PFSK-1 (cell line): ENCODE data around the gene AATF.

Source experiments
- POLR2AphosphoS5 ChIP-seq: IDR thresholded peaks from 2 replicates; pipeline ENCODE4 v1.6.1; 2012; ENCODE audit warnings: low read depth, mild to moderate bottlenecking, control low read depth, low read length, moderate library complexity
- TAF1 ChIP-seq: IDR thresholded peaks from 2 replicates; pipeline ENCODE4 v1.6.1; 2012; ENCODE audit warnings: low read length, control low read depth, borderline replicate concordance; ENCODE audit not compliant: insufficient read depth

DNA sequence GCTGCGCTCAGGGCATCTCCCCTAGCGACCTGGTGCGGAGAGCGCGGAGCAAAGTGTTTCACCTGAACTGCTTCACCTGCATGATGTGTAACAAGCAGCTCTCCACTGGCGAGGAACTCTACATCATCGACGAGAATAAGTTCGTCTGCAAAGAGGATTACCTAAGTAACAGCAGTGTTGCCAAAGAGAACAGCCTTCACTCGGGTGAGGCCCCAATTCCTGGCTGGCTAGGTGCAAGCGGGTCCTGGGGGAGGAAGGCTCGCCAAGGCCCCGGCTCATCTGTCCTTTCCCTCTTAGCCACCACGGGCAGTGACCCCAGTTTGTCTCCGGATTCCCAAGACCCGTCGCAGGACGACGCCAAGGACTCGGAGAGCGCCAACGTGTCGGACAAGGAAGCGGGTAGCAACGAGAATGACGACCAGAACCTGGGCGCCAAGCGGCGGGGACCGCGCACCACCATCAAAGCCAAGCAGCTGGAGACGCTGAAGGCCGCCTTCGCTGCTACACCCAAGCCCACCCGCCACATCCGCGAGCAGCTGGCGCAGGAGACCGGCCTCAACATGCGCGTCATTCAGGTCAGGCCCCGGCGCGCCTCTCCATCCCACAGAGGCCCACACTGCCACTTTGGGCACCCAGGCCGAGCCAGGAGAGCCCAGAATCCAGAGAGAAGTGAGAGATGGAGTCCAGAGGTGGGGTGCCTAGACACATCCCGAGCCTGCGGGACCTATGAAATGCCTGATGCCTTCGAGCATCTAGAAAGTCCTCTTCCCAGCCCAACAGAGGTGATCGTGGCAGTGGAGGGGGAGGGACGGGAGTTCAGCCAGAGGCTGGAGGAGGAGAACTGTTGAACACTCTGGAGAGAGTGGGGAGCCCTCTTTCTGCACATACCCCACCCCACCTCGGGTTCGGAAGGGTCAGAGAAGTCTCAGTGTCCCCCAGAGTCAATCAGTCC is 8.2 kb upstream of the AATF start:
- no peak for TF ChIP-seq POLR2AphosphoS5
- TF ChIP-seq TAF1 = no peak
